HL-60/S4 (cell line): Measurements from ENCODE around the gene COBL.

ENCODE experiments used
- in situ Hi-C: fragments of 300-500 bp; cut with MboI; formaldehyde crosslinking; loops from 2 replicates; pipeline ENCODE4 v1.14.3; 2022; ENCODE audit warnings: low sequenced_read_pairs

Gene COBL

DNA sequence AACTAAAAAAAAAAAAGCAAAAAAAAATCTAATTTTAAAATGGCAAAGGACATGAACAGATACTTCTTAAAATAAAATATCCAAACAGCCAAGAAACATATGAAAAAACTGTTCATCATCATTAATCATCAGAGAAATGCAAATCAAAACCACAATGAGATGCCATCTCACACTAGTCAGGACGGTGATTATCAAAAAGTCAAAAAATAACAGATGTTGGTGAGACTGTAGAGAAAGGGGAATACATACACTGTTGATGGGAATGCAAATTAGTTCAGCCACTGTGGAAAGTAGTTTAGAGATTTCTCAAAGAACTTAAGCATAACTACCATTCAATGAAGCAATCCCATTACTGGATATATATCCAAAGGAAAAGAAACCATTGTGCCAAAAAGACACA is 30.2 kb downstream of the COBL start:
- in situ Hi-C loops = no loop called here

DNA sequence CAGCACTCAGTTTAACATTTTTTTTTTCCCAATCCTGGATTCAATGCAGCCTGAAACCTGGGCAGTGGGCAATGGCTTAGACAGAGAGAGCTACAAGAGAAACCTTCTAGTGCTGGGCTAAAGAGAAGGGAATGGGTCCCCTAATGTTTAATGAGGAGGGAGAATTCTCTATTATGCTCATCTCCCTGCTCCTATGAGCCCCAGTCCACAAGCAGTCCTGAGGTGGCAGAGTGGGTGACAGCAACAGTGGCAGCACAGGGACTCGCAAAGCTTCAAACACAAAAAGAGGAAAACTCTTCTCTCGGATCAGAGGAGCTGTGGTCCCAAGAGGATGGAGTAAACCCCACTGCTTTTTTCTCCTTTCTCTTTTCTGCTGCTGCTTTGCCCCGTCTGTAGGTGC is 36.5 kb downstream of the COBL start:
- in situ Hi-C loops = no loop called here

DNA sequence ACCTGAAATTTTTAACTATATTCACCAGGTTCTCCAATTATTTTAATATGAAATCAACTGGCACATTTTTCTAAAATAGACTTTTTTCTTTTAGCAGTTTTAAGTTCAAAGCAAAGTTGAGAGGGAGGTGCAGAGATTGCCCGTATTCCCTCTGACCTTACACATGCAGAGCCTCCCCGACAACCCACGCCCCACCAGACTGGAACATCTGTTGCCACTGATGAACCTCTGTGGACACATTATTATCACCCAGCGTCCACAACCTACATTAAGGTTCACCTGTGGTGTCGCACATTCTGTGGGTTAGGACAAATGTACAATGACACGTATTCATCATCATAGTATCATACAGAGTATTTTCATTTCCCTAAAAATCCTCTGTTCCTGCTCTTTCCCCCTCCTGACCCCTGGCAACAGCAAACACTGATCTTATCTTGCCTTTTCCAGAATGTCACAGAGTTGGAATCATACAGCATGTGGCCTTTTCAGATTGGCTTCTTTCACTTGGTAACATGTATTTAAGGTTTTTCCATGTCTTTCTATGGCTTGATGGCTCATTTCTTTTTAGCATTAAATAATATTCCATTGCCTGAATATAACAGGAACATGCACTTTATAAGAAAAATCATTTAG is 37.1 kb downstream of the COBL start:
- in situ Hi-C loops = no loop called here

DNA sequence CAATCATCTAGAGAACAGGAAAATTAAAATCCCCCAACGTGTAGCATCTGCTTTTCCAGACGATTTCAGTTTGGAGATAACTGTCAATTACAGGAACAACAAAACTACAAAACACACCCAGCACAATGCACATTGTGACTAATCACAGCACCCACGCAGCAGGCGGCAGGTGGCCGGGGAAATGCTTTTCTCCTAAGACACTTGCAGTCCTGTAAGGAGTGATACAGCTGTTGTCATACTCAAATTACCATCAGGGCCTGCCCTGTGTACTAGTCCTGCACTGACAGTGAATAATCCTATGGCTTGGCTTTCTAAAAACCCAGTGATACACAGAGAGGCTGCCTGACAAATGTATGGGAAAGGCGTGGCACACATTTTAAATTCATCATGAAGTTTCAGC is 37.8 kb downstream of the COBL start:
- in situ Hi-C loops = no loop called here

DNA sequence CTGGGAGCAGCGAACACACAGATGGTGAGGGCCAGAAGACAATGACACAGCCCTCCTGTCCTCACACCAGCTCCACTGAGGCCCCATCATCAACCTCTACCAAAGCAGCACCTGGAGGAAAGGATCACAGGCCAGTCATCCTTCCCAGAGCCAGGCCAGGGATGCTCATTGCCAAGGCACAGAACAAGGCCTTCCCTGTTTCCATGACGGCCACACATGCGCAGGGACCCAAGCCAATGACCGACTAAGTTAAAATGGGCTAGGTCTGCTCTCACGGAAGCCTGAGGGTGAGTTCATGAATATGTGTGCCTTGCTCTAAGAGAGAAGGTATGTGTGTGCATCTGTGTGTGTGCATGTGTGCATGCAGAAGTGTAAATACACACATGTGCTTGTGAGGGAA is 39.6 kb downstream of the COBL start:
- in situ Hi-C loops = no loop called here

DNA sequence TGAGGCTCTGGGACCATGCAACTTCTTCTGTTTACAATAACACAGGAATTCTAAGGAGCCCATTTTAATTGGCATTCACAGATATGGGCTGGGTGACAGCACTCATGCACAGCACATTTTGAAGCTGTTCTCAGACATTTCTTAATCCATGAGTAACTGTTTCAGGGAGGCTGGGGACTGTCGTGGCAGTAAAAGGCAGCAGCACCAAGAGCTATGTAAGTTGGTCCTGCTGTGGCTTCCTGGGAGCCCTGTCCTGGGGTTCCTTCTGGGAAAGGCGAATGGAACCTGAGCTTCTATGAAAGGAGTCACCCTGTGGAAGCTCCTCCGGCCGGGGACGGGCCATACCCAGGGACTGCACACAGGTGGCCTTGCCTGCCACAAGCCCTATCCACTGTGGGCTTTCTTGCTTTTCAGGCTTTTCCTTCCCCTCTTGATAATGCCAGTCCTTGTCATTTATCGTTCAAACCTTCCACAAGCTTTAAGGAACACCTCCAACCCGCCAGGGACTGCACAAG is 40.5 kb downstream of the COBL start:
- in situ Hi-C loops = no loop called here

DNA sequence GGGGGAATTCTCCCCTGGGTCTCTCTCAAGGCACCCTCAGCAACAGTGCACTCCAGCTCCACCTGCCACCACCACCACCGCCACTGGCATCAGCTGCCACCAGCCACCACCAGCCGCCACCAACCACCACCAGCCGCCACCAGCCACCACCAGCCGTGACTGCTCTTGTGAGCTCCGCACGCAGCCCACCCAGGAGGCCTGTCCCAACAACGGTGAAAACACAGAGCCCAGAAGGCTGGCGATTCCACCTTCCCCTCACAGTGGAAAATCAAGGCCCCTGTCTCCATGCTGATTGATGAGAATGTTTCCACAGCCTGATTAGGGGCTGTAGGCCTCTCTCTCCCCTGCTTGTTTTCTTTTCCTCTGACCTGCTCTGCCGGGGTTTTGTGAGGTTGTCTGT is 41.1 kb downstream of the COBL start:
- in situ Hi-C loops = no loop called here

DNA sequence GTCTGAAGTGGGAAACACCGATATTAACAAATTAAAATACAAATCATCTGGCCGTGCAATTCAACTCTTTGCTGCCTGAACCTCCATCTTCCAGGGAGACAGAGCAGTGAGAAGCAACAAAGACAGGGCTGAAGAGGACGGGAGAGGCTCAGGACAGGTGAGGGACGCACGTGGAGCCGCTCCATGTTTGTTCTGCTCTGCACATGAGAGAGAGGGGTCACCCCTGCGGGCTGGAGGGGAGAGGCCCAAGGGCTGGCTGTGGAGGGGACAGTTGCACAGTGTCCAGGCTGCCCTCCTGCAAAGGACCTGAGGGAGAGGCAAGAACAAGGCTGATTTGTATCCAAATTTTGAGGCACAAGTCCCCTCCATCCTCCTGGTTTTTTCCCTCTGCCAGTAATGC is 41.7 kb downstream of the COBL start:
- in situ Hi-C loops = no loop called here

DNA sequence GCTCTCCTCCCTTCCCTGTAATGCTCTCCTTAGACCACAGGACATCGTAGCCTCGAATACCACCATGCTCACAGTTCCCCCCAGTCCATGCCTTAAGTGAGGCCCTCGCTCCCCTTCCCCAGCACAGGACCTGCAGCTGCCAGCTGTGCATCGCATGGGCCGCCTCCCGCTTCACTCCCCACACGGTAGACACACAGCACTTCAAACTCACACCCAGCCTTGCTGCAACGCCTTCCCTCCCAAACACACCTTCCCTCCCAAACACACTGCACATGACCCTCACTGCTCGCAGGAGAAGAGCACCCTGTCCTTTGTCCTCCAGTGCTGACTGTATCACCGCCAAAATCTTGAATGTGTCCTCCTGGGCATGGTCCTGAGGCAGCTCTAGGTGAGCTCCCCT is 42.6 kb downstream of the COBL start:
- in situ Hi-C loops = no loop called here

DNA sequence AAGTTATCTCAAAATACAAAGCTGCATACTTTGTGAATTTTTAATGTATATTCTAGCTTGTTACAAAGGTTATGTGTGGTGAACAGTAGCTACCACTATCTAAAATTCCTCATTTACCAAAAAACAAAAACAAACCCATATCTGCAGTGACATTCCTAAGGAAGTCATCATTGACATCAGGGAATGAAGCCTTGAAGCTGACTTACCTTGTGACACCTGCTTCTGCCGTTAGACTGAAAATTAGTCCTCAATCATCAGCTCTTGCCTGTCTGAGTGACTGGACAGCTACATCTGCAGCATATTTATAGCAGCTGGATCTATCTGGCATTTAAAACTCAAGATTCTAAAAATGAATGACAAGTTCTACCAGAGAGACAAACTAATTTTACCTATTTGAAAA is 43.2 kb downstream of the COBL start:
- in situ Hi-C loops = no loop called here

DNA sequence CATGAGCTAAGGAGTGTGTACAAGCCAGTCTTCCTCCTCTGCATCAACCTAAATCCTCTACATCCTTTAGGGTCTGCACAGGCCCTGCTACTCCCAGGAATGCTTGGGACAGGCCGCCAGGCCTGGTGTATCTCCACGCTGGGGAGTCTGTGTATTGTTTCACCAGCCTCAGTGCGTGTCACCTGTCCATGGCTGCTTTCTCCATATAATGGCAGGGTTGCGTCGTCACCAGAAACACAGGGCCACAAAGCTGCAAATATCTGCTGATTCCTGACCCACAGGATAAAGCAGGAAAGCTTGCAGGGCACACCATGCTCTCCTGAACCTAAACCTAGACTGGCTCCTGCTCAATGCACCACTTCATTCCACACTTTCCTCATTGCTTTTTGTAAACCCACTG is 45.6 kb downstream of the COBL start:
- in situ Hi-C loops = no loop called here

DNA sequence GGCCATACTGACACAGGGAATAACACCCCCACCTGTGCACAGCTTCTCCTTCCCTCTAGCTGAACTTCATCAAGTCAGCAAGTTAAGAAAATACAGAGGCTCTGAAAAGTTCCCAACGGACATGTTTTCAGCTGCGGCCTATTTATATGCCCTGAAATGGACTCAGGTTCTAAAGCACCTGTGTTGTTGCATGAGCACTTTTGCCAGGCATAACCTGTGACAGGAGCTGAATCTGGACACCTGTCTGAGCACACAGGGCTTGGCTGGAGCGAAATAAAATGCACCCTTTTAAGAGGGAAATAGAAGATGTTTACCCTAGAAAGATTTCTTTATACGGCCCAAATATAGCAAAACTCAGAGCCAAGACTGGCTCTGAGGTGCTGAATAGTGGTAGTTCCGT is 46.7 kb downstream of the COBL start:
- in situ Hi-C loops = no loop called here

DNA sequence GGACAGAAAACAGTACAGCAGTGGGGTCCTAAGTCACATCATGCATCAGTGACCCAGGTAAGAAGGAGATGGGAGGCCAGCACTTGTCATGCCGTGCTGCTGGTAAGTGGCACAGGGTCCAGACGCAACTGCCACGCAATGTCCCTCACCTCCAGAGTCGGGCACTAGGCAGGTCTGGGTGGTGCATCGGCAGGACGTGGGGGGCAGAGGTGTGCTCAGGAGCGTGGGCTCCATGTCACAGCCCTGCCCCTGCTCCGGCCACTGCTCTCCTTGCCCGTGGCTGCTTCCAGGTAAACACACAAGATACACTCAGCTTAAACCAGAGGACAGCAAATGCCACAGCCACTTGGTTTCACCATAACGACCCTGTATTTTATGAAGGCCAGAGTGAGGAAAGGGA is 47.3 kb downstream of the COBL start:
- in situ Hi-C loops = no loop called here

DNA sequence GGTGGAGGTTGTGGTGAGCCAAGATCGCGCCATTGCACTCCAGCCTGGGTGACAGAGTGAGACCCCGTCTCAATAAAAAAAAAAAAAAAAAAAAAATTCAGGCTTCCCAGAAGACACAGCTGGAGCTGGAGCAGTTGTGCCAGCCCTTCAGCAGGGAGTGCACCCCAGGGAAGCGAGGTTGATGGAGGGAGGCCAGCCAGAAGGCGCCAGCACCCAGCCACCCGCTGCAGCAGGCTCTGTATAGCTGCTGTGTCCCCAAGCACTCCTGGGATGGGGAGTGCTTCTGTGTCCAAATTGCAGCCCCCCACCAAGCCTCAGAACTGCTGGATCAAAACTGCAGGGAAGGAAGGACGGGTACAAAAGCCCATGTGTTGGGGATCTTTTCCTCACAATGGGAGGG is 47.8 kb downstream of the COBL start:
- in situ Hi-C loops = no loop called here

DNA sequence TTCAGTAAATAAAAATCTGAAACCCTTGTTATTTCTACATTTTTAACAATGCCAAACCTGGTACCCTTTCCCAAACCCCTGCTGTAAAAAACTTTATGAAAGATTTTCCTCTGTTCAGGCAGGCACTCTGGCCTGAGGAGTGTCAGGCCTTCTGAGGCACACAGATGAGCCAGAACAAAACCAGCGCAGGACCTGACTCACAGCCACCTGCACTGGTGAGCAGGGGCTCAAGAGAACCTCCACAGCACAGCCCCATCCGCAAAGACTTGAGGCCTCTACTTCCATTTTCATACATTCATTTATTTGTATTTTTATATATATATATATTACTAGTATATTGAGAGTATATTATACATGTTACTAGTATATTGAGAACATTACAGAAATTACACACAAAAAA is 49.4 kb downstream of the COBL start:
- in situ Hi-C loops = no loop called here

DNA sequence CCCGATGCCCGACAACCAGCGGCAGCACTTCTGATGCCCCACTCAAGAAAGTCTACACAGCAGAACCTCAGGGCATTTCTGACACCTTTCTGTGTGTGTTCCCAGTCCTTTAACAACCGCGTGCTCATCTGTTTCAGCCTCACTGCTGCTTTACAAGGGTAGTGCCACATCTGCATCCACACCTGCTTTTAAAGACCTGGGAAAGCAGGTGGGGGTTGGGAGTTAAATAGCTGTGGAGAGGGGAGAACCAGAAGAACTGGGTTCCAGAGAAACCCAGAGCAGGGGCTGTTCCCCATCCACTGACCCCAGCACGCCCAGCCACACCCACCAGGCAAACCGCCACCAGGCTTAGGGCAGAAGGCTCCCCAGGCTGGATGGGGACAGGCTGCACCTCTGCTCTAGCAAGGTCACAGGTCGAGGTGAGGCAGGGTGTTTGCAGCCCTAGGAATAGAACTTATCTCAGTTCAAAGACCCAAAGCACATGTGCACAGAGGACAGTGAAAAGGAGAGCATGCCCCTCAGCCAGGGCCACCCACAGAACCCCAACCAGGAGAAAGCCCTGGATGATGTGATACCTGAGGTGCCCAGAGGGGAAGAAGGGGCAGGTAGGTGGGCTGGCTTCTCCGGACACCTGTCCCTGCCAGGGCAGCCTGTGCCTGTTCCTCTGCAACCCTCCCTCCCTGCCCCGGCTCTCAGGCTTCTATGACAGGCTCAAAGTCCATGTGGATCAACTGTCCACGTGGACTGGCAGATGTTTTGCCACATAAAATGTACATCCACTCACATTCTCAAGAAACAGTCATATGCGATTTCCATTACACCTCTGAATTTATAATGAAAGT is 51.3 kb downstream of the COBL start:
- in situ Hi-C loops = no loop called here

DNA sequence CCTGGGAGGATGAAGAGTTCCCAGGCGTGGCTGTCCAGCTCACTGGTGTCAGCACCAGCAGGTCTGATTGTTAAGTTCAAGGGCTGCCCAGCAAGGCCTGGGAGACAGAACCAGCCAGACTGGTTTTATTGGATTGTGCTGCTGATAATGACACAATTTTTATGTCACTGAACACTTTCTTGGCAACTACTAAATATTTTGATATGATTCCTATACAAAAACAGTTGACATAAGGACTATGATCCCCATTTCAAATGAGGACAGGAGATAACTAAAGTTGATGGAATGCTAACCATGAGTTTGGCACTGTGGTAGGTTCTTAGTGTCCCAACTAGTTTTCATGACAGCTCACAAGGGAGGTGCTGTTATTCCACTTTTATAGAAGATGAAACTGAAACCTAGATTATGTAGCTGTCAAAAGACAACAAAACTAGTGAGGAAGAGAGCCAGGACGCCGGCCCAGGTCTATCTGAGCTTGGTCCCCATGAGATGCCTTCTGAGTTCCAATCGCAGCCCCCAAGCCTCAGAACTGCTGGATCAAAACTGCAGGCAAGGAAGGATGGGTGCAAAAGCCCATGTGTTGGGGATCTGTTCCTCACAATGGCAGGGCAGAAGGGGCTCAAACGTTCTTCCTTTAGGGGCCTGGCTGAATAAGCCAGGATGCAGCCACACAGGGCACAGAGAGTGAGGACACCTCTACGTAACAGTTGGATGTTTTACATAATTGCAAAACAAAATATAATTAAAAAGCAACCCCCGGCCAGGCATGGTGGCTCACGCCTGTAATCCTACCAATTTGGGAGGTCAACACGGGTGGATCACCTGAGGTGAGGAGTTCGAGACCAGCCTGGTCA is 52.8 kb downstream of the COBL start:
- in situ Hi-C loops = no loop called here

DNA sequence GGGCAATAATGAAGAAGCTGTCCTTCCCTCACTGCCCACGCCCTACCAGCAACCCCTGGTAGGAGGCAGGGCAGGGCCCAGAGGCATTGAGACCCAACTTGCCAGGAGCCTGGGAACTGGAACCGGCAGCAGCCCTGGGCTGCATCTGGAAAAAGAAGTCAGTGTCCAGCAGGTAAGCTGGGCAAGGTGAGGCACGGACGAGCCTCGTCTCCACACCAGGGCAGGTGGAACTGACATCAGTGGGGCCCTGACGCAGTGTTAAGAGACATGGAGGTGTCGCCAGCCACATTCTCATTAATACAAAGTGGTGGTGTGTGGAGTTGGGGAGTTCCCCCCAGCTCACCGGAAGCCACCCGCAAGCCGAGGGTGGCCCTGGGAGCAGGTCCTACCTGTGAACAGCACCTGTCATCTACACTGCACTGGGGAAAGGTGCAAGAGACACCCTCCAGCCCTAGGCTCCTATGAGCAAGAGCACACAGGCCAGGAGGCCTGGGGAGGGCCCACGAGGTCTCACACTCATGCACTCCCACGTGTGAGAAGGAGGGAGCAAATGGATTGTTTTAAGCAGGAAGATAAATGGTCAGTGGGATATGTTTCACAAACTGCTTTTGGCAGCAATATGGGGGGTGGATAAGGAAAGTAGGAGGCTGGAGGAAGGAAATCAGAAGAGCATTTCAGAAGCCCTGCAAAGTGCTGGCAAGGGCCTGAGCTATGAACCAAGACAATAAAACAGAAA is 53.6 kb downstream of the COBL start:
- in situ Hi-C loops = no loop called here

DNA sequence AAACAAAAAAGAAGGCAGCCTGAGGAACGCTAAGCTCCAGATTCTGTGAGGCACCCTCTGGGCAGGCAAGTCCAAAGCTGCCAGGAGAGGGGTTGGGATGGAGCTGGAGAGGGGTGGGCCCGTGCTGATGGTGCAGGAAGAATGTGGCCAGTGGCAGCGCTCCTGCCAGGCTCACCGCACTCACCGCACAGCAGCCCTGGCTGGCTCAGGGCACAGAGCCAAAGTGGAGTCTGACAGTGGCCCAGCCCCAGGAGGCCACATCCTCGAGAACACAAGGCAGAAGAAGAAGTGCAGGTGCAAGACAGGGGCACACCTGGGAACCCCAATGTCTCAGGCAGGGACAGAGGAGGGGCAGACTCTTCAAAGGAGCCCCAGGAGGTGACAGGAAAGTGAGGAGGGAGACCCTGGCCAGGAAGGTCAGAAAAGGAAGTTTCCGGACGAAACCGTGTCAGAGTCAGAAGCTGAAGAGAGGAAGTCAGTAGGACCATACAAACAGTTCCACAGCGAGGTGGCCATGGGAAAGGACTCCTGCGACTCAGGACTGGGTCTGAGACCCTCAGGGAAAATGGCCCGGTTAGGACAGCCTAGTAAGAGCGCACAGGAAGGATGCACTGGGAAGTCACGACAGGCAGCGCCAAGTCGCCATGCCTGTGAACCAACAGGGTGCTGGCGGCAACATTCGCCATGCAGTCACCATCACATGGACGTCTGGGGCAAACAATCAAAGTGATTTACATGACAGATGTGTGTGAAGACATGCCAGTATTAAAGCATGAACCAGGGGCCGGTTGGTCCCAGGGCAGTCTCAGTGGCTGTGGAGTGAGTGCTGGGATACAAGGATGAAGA is 54.4 kb downstream of the COBL start:
- in situ Hi-C loops = no loop called here
